GM18511 (cell line): ENCODE measurements around the gene LMBR1L.
"Not testable (repeated sequence)": the region's sequence is repeated elsewhere in the genome, so short reads cannot be mapped to it uniquely, and the experiment has no call there.

Experiments used
- ATAC-seq: cut with Tn5 transposase; IDR thresholded peaks from one replicate; pipeline ENCODE4 v1.9.1; 2021; ENCODE audit warnings: mild to moderate bottlenecking, moderate library complexity; ENCODE audit not compliant: unreplicated experiment

LMBR1L gene

DNA sequence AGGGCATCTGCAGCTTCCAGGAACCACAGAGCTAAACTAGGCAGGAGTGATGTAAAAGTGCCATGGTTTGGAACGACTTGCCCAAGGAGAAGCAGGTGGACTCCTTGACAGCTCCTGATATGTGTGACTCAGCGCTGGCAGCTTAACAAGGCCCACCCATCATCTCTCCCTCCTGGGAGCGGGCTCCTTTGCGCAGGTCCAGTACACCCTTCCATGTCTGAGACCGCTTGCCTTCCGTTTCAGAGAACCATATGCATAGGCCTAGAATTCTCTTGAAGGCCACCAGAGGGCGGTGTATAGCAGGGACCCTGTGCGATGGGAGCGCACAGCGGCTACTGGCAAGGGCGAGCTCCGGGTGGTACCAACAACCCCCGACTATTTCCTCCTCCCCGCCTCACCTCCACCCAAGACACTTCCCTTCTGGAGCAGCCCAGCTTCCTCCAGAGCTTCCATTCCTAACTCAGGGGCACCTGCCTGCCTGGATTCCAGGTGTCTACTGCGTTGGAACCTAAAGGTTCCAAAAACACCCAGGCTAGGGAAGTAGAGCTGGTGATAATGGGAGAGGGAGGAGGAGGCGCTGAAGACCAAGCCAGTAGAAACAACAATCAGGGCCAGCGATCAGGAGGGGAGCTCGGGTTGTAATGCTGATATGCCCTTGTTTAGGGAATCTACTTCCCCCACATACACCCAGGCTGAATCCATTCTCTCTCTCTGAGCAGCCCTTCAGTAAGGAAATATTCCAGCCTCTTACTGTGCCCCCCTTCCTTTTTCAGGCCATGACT is 22.3 kb downstream of the LMBR1L start:
- peak; percentile 90 for ATAC-seq

DNA sequence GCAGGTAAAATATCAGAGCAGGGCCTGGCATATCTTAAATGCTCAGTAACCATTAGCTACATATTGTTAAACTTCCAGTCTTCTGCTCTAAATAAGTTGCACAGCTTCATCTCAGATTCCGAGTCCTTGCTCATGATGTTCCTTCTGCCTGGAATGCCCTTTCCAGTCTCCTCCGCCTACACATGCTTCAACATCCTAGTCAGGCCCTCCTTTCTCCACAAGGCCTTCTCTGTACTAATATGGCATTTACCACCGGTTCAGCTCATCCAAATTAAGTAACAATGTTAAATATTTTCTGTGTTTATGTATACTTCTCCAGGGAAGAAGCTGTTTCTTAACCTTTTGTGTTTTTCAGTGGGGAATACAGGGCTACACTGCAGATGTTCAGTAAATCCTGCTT is 24.5 kb downstream of the LMBR1L start:
- ATAC-seq: no peak

DNA sequence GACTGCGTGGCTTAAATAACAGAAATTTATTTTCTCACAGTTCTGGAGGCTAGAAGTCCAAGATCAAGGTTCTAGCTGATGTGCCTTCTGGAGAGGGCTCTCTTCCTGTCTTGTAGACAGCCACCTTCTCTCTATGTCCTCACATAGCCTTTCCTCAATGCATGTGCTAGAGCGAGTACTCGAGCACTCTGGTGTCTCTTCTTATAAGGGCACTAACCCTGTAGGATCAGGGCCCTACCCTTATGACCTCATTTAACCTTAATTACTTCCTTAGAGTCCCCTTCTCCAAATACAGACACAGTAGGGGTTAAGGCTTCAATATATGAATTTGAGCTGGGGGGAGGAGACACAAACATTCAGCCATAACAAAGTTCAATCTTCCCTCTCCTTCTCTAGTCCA is 26.2 kb downstream of the LMBR1L start:
- ATAC-seq: no peak

DNA sequence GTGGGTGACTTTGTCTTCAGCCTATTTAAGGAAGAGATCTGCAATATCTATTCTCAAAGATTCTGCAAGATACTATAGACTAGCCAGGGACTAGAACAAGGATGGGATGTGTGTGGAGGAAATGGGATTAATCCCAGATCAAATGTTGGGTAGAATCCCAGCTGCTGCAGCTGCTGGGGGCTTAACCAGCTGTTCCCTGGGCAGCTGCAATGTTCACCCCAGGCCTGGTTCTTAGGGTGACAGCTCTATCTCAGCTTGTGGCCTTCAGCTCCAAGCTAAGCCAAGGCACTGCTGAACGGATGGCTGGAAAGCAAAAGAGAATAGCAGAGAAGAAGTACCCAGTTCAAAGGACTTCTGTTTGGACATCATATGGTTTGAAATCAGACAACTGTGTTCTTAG is 30.9 kb downstream of the LMBR1L start:
- no peak for ATAC-seq

DNA sequence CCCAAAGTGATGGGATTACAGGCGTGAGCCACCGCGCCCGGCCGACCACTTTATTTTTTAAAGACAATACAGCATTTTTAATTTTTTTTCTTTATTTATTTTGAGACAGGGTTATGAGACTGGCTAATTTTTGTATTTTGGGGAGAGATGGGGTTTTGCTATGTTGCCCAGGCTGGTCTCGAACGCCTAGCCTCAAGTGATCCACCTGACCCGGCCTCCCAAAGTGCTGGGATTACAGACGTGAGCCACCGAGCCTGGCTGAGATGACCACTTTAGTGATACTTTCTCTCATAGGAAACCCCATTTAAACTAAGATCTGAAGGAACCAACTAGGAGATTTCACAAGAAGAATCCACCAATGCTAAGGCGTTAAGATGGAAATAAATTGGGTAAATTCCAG is 39.7 kb downstream of the LMBR1L start:
- no peak for ATAC-seq

DNA sequence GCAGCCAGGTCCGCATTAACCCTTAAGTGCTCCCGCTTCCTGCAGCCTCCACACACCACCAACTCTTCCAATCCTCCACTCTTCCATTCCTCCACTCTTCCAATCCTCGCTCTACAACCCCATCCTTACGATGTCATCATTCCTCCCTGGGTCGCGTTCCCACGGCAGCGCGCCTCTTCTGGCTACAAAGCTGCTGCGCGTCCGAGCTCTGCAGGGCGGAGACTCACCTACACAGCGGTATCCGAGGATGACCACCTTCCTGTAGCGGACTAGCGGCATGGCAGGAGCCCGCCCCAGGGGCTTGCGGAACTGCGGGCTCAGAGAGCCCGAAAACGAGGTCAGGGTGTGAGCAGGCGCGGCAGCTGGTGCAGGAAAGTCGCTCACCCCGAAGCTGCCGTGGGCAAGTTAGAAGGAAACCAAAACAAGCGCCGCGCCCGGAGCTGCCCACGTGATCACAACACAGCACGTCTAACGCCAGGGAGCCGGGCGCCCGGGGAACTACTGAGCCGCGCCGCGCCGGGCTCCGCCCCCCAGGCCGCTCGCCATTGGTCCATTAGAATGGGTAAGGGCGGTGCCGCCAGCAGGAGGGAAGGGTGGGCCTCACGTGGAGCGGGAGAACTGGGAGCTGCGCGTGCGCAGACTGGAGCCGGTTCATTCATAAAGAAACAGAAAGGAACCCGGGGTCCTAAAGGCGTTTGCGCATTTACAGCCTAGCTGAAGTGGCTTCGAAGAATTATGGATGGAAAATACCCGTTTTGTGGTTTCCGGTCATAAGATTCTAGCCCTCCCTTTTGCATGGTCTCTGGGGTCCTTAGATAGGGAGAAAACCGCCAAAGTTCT is 40.9 kb downstream of the LMBR1L start, which contains the start of gene RHEBL1:
RHEBL1 (minus strand) TSS at position 473 of the 840 bp plus-strand sequence; CDS start at position 279, 194 bp downstream.
- ATAC-seq: peak; percentile 99

DNA sequence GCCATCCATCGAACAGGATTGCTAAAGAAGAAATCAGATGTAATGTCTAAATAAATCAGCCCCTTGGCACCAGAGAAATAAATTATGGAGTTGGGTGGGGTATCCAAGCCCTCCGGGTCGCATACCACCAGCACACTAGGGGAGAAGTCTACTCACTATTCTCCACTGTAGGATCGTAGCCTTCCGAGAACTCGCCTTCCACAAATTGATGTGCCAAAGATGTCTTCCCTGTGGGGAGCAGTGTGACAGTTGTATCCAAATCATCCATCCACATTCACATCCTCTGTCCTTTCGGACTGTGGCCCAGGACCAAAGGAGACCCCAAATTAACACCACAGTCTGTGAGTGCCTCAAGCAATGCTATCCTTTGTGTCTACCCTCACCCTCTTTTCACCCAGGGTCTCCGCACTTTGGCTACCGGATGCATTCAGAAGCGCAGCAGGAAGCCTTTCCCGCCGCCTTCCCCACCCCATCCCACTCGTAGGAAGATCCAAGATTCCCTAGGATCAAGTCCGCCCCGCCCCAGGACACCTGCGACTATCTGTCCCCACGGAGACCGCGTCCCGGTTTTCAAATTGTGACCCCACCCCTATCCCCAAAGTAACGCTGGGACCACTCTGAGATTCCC is 41.7 kb downstream of the LMBR1L start:
- no peak for ATAC-seq

DNA sequence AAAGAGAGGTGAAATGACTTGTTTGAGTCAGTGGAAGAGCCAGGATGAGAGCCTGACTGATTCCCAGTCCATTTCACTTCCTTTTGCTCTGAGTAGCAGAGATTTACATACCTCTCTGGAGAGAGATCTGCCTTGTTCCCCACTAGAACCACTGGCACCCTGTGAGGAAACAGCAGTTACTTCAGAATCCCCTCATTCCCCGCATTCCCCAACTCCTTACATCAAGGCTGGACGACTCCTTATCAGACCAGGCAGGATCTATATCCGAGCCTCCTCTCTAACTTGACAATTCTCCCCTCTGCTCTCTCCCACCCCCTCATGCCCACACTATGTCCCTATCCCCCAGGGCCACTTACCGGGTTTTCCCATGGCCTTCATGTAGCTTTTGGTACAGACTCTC is 44.5 kb downstream of the LMBR1L start:
- no peak for ATAC-seq

DNA sequence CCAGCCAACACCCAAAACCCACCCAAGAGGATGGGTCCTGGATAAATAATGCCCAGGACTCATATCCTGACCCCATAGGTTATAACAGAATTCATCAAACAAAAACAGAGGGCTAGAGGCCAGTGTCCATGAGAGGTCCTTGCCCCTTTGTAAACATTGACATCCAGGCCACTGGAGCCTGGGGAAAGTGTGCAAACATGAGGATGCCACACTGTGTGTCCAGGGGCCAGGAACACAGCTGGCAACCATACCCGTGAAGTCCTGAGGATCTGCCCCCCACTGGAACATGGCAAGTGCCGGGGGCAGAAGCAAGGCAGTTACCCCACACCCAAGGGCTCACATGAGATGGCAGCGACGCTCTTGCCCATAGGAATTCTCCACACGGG is 45.9 kb downstream of the LMBR1L start:
- ATAC-seq: no peak

DNA sequence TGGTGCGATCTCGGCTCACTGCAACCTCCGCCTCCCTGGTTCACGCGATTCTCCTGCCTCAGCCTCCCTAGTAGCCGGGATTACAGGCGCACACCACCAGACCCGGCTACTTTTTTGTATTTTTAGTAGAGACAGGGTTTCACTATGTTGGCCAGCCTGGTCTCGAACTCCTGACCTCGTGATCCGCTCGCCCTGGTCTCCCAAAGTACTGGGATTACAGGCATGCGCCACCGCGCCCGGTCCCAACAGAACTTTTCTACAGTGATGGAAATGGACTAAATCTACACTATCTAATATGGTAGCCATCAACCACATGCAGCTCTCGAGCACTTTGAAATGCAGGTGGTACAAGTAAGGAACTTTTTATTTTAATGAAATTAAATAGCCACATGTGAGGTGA is 48.7 kb downstream of the LMBR1L start:
- not testable (repeated sequence) for ATAC-seq

DNA sequence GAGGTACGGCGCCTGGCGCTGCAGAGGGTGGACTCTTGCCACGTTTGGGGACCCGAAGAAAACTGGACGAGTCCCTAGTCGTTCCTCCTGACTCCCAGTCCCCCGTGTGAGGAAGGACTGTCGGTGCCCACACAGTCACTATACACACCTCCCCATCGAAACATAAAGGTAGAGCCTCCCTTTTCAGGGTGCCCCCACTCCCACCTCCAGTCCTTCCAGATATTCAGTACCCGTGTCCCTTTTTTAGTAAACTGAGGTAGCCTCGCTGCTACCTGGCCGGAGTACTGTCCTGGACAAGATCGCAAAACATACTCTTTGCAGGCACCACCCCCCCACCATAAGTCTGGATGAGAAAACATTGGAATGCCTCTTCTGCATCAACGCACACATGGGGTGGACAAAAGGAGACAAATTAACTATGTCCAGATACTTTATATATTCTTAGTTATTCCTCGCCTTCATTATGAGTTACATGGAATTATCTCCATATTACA is 49.4 kb downstream of the LMBR1L start:
- no peak for ATAC-seq

DNA sequence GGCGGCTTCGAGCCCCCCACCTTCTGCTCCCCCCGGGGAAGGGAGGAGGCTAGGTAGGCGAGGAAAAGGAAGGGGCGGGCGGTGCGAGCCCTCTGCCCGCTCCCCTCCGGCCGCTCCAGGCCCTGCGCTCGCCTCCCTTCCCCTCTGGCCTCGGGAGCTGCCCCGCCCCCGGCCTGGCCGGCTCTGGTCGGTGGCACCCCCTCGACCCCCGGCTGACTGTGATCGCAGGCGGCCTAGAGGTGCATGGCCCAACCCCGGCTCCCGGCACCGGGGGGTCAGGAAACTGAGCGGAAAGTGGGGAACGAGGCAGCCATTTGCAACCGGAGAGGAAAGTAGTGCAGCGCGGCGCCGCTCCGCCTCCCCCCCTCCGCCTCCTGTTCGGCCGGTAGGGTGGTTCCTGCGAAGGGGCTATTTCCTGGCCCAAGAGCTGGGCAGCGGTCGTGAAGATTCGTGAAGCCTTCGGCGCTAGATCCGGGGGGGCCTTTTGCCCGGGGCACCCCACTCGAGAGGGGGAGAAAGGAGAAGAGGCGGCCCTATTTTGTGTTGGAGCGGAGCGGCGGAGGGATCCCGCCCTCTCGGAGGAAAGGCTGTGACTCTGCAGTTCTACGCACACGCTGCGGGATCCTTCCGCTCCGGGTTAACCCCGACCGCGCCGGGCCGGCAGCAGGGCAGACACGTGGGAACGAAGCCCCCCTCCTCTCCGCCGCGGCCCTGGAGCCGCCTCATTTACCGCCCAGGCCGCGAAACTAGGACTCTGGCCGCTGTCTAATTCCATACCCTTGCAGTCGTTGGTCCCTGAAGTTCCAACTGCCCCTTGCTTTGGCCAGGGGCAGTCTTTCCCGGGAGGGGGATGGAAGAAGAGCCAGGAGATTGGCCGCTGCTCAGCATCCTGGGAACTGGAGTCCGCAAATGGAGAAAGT is 50.1 kb downstream of the LMBR1L start, which contains the start of gene KMT2D:
KMT2D (minus strand) TSS at position 558 of the 920 bp plus-strand sequence. CDS start 5,470 bp downstream, outside the sequence.
- ATAC-seq: peak; percentile 62

DNA sequence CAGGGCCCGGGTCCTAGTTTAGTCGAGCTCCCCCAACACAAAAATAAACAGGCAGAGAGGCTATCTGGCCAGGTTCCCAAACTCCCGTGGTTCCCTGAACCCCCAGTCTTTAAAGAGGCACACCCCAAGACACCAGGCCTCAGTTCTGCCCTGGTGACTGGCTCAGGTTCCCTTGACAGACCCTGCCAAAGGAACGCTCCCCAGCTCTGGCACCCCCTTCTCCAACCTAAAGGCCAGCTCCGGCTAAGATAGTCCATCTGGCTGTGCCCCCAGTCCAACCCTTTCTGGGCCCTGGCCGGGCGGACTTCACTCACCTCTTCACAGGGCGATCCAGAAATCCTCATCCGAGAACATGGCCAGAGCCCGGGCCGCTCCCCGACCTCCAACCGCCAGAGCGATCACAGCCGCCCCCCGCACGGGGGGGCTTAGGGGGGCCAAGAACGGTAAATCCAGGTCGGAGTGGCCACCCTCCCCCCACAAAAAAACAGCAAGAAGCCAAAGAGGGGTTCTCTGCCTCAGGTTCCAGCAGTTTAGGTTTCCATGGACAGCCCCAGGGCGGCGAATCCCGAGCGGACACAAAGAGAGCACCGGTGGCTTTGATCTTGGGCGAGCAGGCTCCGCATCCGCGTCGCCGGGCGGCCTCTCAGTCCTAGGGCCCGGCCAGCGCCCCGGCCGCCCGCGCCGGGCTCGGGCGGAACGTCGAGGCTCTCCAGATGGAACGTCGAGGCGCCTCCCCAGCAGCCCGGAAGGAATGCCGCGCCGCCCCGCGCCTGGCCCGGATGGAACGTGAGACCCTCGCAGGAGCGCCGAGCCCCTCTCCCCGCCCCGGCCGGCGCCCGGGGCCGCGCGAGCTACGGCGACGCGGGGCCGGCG is 51.1 kb downstream of the LMBR1L start:
- ATAC-seq: peak; percentile 1

DNA sequence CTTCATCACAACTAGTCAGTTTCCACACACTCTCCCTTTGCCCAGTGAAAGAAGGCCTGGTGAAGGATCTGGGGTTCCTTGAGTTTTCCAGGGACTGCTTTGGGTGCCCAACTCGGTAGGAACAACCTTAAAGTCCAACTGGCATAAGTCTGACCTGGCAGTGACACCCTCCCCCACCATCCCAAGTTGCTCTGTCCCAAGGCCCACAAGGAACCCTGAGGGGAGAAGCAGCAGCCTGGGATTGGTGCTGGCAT is 51.7 kb downstream of the LMBR1L start:
- ATAC-seq: no peak

DNA sequence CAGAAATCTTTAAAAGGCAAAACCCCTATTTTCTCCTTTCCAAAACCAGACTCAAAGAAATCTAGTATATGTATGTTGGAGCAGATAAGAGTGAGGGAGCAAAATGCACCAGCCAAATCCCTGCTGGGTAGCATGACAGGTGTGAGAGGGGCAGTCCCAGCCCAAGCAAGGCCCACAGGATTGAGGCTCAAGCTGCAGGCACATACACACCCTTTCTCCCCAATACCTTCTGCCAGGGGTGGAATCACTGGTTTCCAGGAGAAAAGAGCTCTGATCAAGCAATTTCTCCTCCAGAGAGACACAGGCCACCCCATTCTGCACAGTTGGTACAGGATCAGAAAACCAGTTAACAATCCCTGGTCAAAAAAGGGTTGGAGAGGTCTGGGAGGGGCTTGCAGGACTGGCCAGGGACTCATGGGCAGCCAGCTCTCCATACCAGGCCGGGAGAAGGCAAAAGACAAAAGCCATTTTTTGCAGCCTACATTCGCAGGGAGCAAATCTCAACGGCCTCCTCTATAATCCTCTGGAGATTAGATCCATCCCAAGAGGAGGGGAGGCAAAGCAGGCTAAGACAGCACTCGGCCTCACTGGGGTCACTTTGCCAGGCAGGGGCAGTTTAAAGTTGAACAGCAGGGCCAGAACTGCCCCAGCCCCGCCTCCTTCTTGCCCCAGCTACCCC is 52.1 kb downstream of the LMBR1L start:
- no peak for ATAC-seq

DNA sequence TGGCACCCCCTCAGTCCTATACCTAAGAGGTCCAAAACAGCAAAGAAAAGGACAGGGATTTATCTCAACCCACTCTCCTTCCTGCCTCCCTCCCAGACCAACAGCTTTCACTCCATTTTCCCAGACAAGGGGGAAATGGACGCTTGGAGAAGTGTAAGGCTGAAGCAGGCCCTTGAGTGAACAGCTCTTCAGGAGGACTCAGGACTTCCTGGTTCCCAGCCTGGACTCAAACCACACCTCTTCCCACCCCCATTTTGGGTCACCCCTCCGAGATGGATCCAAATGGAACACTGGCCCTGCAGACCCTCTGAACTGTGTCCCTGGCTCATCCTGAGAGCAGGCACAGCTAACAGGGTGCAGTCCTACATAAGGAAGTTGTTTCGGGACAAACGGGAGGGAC is 52.8 kb downstream of the LMBR1L start:
- ATAC-seq: no peak

DNA sequence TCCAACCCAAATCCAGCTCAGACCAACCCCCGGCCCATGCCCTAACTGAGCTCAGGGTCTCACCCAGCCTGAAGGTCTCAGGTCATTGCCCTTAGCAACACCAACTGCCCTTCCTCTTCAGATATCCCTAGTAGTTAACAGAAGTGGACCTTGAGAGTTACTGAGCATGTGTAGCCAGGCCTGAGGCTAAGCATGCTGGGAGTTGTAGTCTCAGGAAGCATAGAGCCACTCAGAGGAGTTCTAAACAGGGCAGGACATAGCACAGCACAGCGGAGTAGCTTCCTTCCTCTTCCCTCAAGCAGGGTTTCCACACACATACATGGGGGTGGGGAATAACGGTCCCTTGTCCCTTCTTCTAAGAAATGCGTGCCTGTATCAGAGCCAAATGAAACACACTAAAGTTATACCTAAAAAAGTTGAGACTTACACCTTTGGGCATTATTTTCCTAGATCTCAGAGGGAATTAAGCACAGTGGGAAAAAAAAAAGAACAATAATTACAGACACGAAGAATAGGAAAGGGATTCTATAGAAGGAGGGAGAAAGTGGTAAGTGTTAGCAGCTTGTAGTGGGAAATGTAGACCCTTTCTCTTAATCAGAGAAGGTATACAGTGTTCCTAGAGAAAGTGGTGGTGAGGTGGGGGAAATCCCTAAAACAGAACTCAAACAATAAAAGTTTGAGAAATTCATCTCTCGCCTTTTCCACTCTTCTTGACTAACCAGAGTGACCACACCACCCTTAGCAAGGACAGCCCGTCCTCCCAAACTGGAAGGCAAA is 54.5 kb downstream of the LMBR1L start:
- peak; percentile 70 for ATAC-seq

DNA sequence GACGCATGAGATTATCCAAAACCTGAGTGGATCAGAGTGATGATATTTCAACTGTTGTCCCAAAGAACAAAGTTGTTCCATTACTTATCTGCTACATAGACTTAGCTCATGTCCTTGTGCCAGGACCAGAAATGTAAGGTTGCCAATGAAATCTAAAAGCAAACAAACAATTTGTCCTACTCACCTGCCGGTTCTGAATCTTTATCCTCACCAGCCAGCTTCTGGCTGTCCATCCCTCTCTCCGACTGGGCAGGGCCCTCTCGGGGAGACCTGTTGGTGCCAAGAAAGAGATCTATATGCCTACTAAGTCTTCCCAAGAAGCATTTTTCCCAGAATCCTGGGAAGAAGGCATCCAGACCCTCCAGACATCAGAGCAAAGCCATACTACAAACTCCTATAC is 55.6 kb downstream of the LMBR1L start:
- ATAC-seq: no peak
